ENCODE data around the gene C9orf50. TPM values are rescaled to one million over a fixed set of nuclear protein-coding genes. Genes with fewer than 3 reads are reported as not detected.

The C9orf50 gene
- total RNA-seq, 1 experiment from 2014 or later, result not detected

DNA sequence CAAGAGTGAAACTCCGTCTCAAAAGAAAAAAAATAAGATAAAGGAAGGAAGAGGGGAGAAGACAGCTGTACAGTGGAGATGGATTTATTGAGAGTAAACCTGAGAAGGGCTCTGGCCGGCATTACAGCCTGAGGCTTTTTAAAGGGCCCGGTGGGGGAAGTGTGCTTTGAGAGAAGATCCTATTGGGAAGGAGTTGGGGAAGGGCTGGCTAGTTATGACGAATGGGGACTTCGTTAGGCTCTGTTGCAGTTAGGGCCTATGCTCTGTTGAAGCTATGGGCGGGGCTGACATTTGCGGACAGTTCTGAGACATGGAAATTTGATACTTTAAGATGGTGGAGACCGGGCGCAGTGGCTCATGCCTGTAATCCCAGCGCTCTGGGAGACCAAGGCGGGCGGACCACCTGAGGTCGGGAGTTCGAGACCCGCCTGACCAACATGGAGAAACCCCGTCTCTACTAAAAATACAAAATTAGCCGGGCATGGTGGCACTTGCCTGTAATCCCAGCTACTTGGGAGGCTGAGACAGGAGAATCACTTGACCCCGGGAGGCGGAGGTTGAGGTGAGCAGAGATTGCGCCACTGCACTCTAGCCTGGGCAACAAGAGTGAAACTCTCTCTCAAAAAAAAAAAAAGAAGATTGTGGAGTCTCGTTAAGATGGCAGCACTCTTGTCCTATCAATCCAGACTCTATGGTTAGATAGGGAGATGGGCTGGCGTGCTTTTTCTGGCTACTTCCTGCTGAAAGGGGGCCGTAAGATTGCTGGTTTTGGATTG is 33.2 kb downstream of the C9orf50 start:
- TF ChIP-seq, protein P1, sequence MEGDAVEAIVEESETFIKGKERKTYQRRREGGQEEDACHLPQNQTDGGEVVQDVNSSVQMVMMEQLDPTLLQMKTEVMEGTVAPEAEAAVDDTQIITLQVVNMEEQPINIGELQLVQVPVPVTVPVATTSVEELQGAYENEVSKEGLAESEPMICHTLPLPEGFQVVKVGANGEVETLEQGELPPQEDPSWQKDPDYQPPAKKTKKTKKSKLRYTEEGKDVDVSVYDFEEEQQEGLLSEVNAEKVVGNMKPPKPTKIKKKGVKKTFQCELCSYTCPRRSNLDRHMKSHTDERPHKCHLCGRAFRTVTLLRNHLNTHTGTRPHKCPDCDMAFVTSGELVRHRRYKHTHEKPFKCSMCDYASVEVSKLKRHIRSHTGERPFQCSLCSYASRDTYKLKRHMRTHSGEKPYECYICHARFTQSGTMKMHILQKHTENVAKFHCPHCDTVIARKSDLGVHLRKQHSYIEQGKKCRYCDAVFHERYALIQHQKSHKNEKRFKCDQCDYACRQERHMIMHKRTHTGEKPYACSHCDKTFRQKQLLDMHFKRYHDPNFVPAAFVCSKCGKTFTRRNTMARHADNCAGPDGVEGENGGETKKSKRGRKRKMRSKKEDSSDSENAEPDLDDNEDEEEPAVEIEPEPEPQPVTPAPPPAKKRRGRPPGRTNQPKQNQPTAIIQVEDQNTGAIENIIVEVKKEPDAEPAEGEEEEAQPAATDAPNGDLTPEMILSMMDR (conservative IDR thresholded peaks at IDR 0.05), result no peak
- Histone ChIP-seq H3K9me3 (ENCODE audit: control insufficient read depth, low read depth, low read length) (no peaks in the 10 kb centered on the region), H4K5ac (ENCODE audit: insufficient read length, low read depth, low read length) (no peak overlapping the region), H4K91ac (ENCODE audit: insufficient read length, low read depth, low read length) (no peak overlapping the region), H3K56ac (ENCODE audit: insufficient read length, low read depth, low read length) (no peak overlapping the region), H2BK15ac (ENCODE audit: low read depth, low read length) (no peak overlapping the region), H3K4ac (ENCODE audit: low read depth, low read length) (no peak overlapping the region), H3K79me1 (ENCODE audit: insufficient read depth, low read depth, low read length, poor library complexity, severe bottlenecking) (no peaks in the 10 kb centered on the region), H2AK5ac (ENCODE audit: insufficient read length, low read length) (no peak overlapping the region), H2AFZ (ENCODE audit: low read length) (no peak overlapping the region), H3K4me1 (ENCODE audit: insufficient read depth, low read length) (peaks cover 4% of the 10 kb centered on the region; the same call in 1 of the 2 replicates), H3K14ac (ENCODE audit: insufficient read depth, low read length) (no peak overlapping the region), H2BK120ac (ENCODE audit: low read depth, low read length, poor library complexity, severe bottlenecking) (no peak overlapping the region), H4K8ac (replicated peaks; ENCODE audit: insufficient read length, low read depth, low read length) (no peak overlapping the region), H3K4me2 (ENCODE audit: insufficient read depth, insufficient read length, low read length) (no peak overlapping the region), H2BK12ac (ENCODE audit: insufficient read length, low read depth, low read length) (no peak overlapping the region), H3K27ac (ENCODE audit: insufficient read length, low read depth, low read length) (no peak overlapping the region), H3K23ac (ENCODE audit: insufficient read length, low read depth, low read length) (no peak overlapping the region), H3K23me2 (ENCODE audit: insufficient read length, low read depth, low read length, poor library complexity, severe bottlenecking) (no peaks in the 10 kb centered on the region), H4K20me1 (ENCODE audit: control insufficient read depth, insufficient read depth, insufficient read length) (no peaks in the 10 kb centered on the region), H3K79me2 (ENCODE audit: insufficient read depth, low read length) (no peaks in the 10 kb centered on the region), H3K9ac (ENCODE audit: extremely low read depth, insufficient read length, low read length) (no peak overlapping the region), H3K18ac (ENCODE audit: insufficient read length, low read depth, low read length) (no peak overlapping the region), H3K27me3 (ENCODE audit: insufficient read depth, low read length) (no peaks in the 10 kb centered on the region), H2BK20ac (ENCODE audit: low read depth, low read length, poor library complexity, severe bottlenecking) (no peak overlapping the region), H2BK5ac (ENCODE audit: insufficient read length, low read length) (no peak overlapping the region), H3T11ph (ENCODE audit: low read length) (no peak overlapping the region)
- H3K27me3 Mint-ChIP-seq (ENCODE audit: low read depth), result peaks cover 35% of the 10 kb centered on the region
- no CpG with 5 or more reads among the region's 23 CpGs for WGBS (ENCODE audit: extremely low coverage, insufficient read length, low lambda C conversion rate)
- peaks cover 0 to 2% of the 10 kb centered on the region in 2 experiments; a peak in 1 of 5 replicates for H3K9me3 Mint-ChIP-seq
- DNase-seq, result peak; percentile 70
- no peak overlapping the region for H3K27ac Mint-ChIP-seq
- peaks cover 34 to 49% of the 10 kb centered on the region in 2 experiments for H3K4me1 Mint-ChIP-seq
- peak overlapping the region in 1 of 2 experiments; percentile 30; a peak in 1 of 5 replicates for H3K4me3 Mint-ChIP-seq
- no peaks in the 10 kb centered on the region; a peak in 1 of 7 replicates for H3K36me3 Mint-ChIP-seq (ENCODE audit: insufficient read depth in 1 of 3, low read depth in 3 of 3)

All from H9 (cell line).